ENCODE data around the gene INTU.

GRCh38 chr4:127741247-127741646 is 108.5 kb downstream of the INTU start:
- TF ChIP-seq CTCF (IDR thresholded peaks at IDR 0.05) (no peak), EP300 (IDR thresholded peaks at IDR 0.05; ENCODE audit: low read depth) (no peak), POLR2A (IDR thresholded peaks at IDR 0.05) (no peak), POLR2AphosphoS5 (IDR thresholded peaks at IDR 0.05) (no peak)
